Measurements from ENCODE around the gene SYNGR1.
"Not testable (repeated sequence)": the region's sequence is repeated elsewhere in the genome, so short reads cannot be mapped to it uniquely, and the experiment has no call there.

SYNGR1 gene

GRCh38 chr22:39408807-39409206, 59.0 kb downstream of the SYNGR1 start:
- DNase-seq (ENCODE audit: low read depth, low spot score), result no peak

- no peak for DNase-seq (ENCODE audit: low read depth, low spot score)
Observed at GRCh38 chr22:39409516-39410029, 59.8 kb downstream of the SYNGR1 start.

- DNase-seq (ENCODE audit: low read depth, low spot score), result no peak
Observed at GRCh38 chr22:39410264-39410663, 60.5 kb downstream of the SYNGR1 start.

- not testable (repeated sequence) for DNase-seq (ENCODE audit: low read depth, low spot score)
Observed at GRCh38 chr22:39411828-39412365, 62.1 kb downstream of the SYNGR1 start.

GRCh38 chr22:39413204-39413603, 63.4 kb downstream of the SYNGR1 start:
- DNase-seq (ENCODE audit: low read depth, low spot score), result not testable (repeated sequence)

- no peak for DNase-seq (ENCODE audit: low read depth, low spot score)
Observed at GRCh38 chr22:39414377-39414776, 64.6 kb downstream of the SYNGR1 start.

- no peak for DNase-seq (ENCODE audit: low read depth, low spot score)
Observed at GRCh38 chr22:39414886-39415285, 65.1 kb downstream of the SYNGR1 start.

- DNase-seq (ENCODE audit: low read depth, low spot score), result no peak
Observed at GRCh38 chr22:39415506-39415905, 65.7 kb downstream of the SYNGR1 start.

- no peak for DNase-seq (ENCODE audit: low read depth, low spot score)
Observed at GRCh38 chr22:39416319-39416718, 66.5 kb downstream of the SYNGR1 start.

- DNase-seq (ENCODE audit: low read depth, low spot score), result no peak
Observed at GRCh38 chr22:39417641-39418040, 67.8 kb downstream of the SYNGR1 start.

GRCh38 chr22:39418696-39419095, 68.9 kb downstream of the SYNGR1 start:
- no peak for DNase-seq (ENCODE audit: low read depth, low spot score)

- DNase-seq (ENCODE audit: low read depth, low spot score), result no peak
Observed at GRCh38 chr22:39419096-39419495, 69.3 kb downstream of the SYNGR1 start.

- DNase-seq (ENCODE audit: low read depth, low spot score), result no peak
Observed at GRCh38 chr22:39419911-39420310, 70.1 kb downstream of the SYNGR1 start.

GRCh38 chr22:39421691-39422090, 71.9 kb downstream of the SYNGR1 start:
- no peak for DNase-seq (ENCODE audit: low read depth, low spot score)

- no peak for DNase-seq (ENCODE audit: low read depth, low spot score)
Observed at GRCh38 chr22:39422101-39422500, 72.3 kb downstream of the SYNGR1 start.

- DNase-seq (ENCODE audit: low read depth, low spot score), result no peak
Observed at GRCh38 chr22:39422721-39423120, 72.9 kb downstream of the SYNGR1 start.

GRCh38 chr22:39423976-39424375, 74.2 kb downstream of the SYNGR1 start:
- no peak for DNase-seq (ENCODE audit: low read depth, low spot score)

GRCh38 chr22:39426380-39427043, 76.7 kb downstream of the SYNGR1 start:
- no peak for DNase-seq (ENCODE audit: low read depth, low spot score)

GRCh38 chr22:39427751-39428596, 78.2 kb downstream of the SYNGR1 start:
- no peak for DNase-seq (ENCODE audit: low read depth, low spot score)

GRCh38 chr22:39428597-39429071, 78.8 kb downstream of the SYNGR1 start:
- no peak for DNase-seq (ENCODE audit: low read depth, low spot score)

- no peak for DNase-seq (ENCODE audit: low read depth, low spot score)
Observed at GRCh38 chr22:39429186-39429585, 79.4 kb downstream of the SYNGR1 start.

GRCh38 chr22:39429916-39430575, 80.3 kb downstream of the SYNGR1 start:
- DNase-seq (ENCODE audit: low read depth, low spot score), result no peak
